Measurements from ENCODE around the gene IGFN1.

IGFN1 gene

GRCh38 chr1:201259476-201260235 is 69.0 kb downstream of the IGFN1 start:
- no peak overlapping the region for H3K4me3 ChIP-seq (ENCODE audit: low read length)
- DNase-seq (ENCODE audit: low read depth), result peak; percentile 38
- TF ChIP-seq CTCF (conservative IDR thresholded peaks at IDR 0.05; ENCODE audit: low read length), result no peak; the same call in 1 of the 2 replicates

GRCh38 chr1:201260236-201260590 is 69.6 kb downstream of the IGFN1 start:
- peak; percentile 16 for DNase-seq (ENCODE audit: low read depth)
- H3K4me3 ChIP-seq (ENCODE audit: low read length), result no peak overlapping the region
- no peak for TF ChIP-seq CTCF (conservative IDR thresholded peaks at IDR 0.05; ENCODE audit: low read length)

GRCh38 chr1:201260648-201261311 is 70.2 kb downstream of the IGFN1 start:
- no peak for DNase-seq (ENCODE audit: low read depth)
- TF ChIP-seq CTCF (conservative IDR thresholded peaks at IDR 0.05; ENCODE audit: low read length), result no peak
- no peak overlapping the region for H3K4me3 ChIP-seq (ENCODE audit: low read length)

GRCh38 chr1:201261771-201262547 is 71.3 kb downstream of the IGFN1 start:
- DNase-seq (ENCODE audit: low read depth), result peak; percentile 21
- TF ChIP-seq CTCF (conservative IDR thresholded peaks at IDR 0.05; ENCODE audit: low read length), result no peak

GRCh38 chr1:201262963-201263608 is 72.5 kb downstream of the IGFN1 start:
- DNase-seq (ENCODE audit: low read depth), result no peak
- no peak for TF ChIP-seq CTCF (conservative IDR thresholded peaks at IDR 0.05; ENCODE audit: low read length)
- H3K4me3 ChIP-seq (ENCODE audit: low read length), result no peak overlapping the region

More at GRCh38 chr1:201261771-201262547, 71.3 kb downstream of the IGFN1 start:
- H3K4me3 ChIP-seq (ENCODE audit: low read length), result no peak overlapping the region

- TF ChIP-seq CTCF (conservative IDR thresholded peaks at IDR 0.05; ENCODE audit: low read length), result no peak
- no peak for DNase-seq (ENCODE audit: low read depth)
- H3K4me3 ChIP-seq (ENCODE audit: low read length), result no peak overlapping the region
These were observed 73.4 kb downstream of the IGFN1 start for GRCh38 chr1:201264072-201264471.
